PC-3 (cell line): ENCODE measurements around the gene KIF18A. TPM values are rescaled to one million over a fixed set of nuclear protein-coding genes. Genes with fewer than 3 reads are reported as not detected.

Experiments used
- ATAC-seq: fragments of 200-7000 bp; cut with Tn5 transposase; 2 replicates; pipeline ENCODE4 v1.9.1; 2020; ENCODE audit warnings: mild to moderate bottlenecking, moderate library complexity
- BruUV-seq: library from RNA; stranded (reverse); fragments of 400-500 nt; replicated peaks from 2 replicates; lab custom pipeline; 2021; lab: Mats Ljungman, UMichigan
- CTCF ChIA-PET: fragments of 300-600 bp; sonication (Branson Sonifier 250); formaldehyde crosslinking; loops from one replicate; lab custom pipeline; 2022; ENCODE audit warnings: antibody characterized with exemption; lab: Charles Lee
- POLR2A ChIA-PET: fragments of 300-600 bp; sonication (Branson Sonifier 250); formaldehyde crosslinking; loops from one replicate; lab custom pipeline; 2022; ENCODE audit warnings: antibody characterized with exemption; ENCODE audit not compliant: unreplicated experiment; lab: Charles Lee
- DNase-seq: peaks from one replicate; pipeline ENCODE4 v3.0.0-alpha.2; 2015
- H2AFZ ChIP-seq: fragments of 300-600 bp; sonication (generic); 2 replicates; pipeline ENCODE4 v1.6.0; 2016; ENCODE audit warnings: antibody characterized with exemption, low read length
- H3F3A ChIP-seq: fragments of 300-600 bp; sonication (generic); one replicate; pipeline ENCODE4 v1.6.0; 2017; ENCODE audit warnings: antibody characterized with exemption, low read length, control low read depth, mild to moderate bottlenecking; ENCODE audit not compliant: unreplicated experiment
- H3K27ac ChIP-seq: fragments of 300-600 bp; sonication (generic); 2 replicates; pipeline ENCODE4 v1.5.1; 2016; ENCODE audit warnings: mild to moderate bottlenecking, low read length
- H3K27me3 ChIP-seq: fragments of 300-600 bp; sonication (generic); 2 replicates; pipeline ENCODE4 v1.6.1; 2016; ENCODE audit warnings: low read length, mixed read lengths
- H3K36me3 ChIP-seq: fragments of 300-600 bp; sonication (generic); 2 replicates; pipeline ENCODE4 v1.6.1; 2016; ENCODE audit warnings: low read depth, mixed run types, low read length, mixed read lengths
- H3K4me1 ChIP-seq: fragments of 300-600 bp; sonication (generic); 2 replicates; pipeline ENCODE4 v1.5.1; 2016; ENCODE audit warnings: low read length; ENCODE audit not compliant: insufficient read depth
- H3K4me2 ChIP-seq: fragments of 300-600 bp; sonication (generic); 2 replicates; pipeline ENCODE4 v1.6.0; 2016; ENCODE audit warnings: low read length
- H3K4me3 ChIP-seq: fragments of 300-600 bp; sonication (generic); 2 replicates; pipeline ENCODE4 v1.5.1; 2016; ENCODE audit warnings: mild to moderate bottlenecking, low read length, mixed read lengths
- H3K79me2 ChIP-seq: fragments of 300-600 bp; sonication (generic); 2 replicates; pipeline ENCODE4 v1.6.1; 2017; ENCODE audit warnings: low read length, mixed read lengths
- H3K9ac ChIP-seq: fragments of 300-600 bp; sonication (generic); 2 replicates; pipeline ENCODE4 v1.6.0; 2016; ENCODE audit warnings: mild to moderate bottlenecking, low read length
- H3K9me2 ChIP-seq: fragments of 300-600 bp; sonication (generic); replicated peaks from 2 replicates; pipeline ENCODE4 v1.6.1; 2016; ENCODE audit warnings: mixed run types, low read length, mixed read lengths
- H3K9me3 ChIP-seq: fragments of 300-600 bp; sonication (generic); 2 replicates; pipeline ENCODE4 v1.6.1; 2016; ENCODE audit warnings: low read length, mixed read lengths
- H4K20me1 ChIP-seq: fragments of 300-600 bp; sonication (generic); 2 replicates; pipeline ENCODE4 v1.6.1; 2016; ENCODE audit warnings: low read length, mixed read lengths
- CTCF ChIP-seq: fragments of 300-600 bp; sonication (generic); conservative IDR thresholded peaks from 2 replicates; pipeline ENCODE4 v1.5.1; 2017; ENCODE audit warnings: antibody characterized with exemption, low read depth, mild to moderate bottlenecking, low read length
- EZH2 ChIP-seq: fragments of 300-600 bp; sonication (generic); IDR thresholded peaks from one replicate; pipeline ENCODE4 v1.6.1; 2017; ENCODE audit warnings: antibody characterized with exemption, mild to moderate bottlenecking, low read length; ENCODE audit not compliant: unreplicated experiment
- EZH2phosphoT487 ChIP-seq: fragments of 300-600 bp; sonication (generic); IDR thresholded peaks from 2 replicates; pipeline ENCODE4 v1.6.1; 2018; ENCODE audit warnings: mild to moderate bottlenecking, antibody characterized with exemption, low read length, borderline replicate concordance
- intact Hi-C: fragments of 100-400 bp; cut with micrococcal nuclease; formaldehyde crosslinking; loops from 2 replicates; pipeline ENCODE4 v1.9.0; 2023
- total RNA-seq: library from RNA; depleted of rRNA; stranded (reverse); fragments of >200 nt; gene quantifications from 2 replicates; pipeline ENCODE4 v1.2.3, GENCODE V29; 2014

Gene KIF18A
- total RNA-seq, 1 experiment from 2014 or later: 15.3 TPM

GRCh38 chr11:27995083-27995482, 112.9 kb downstream of the KIF18A start:
- H3K36me3 ChIP-seq: 0 out of 2 replicates have a peak, but pooled peaks cover 6% of the 10 kb centered on the region
- peaks cover 14% of the 10 kb centered on the region for H3K9me3 ChIP-seq
- H3K27me3 ChIP-seq: no peaks in the 10 kb centered on the region
- intact Hi-C loops: no loop called here
- ChIA-PET POLR2A (no interaction called here), CTCF (no interaction called here)
- H3K9me2 ChIP-seq: no peaks in the 10 kb centered on the region
- H3K4me3 ChIP-seq: no peak overlapping the region
- peak; percentile 28 for DNase-seq
- H4K20me1 ChIP-seq: no peaks in the 10 kb centered on the region
- H3K4me2 ChIP-seq: no peak overlapping the region
- H3K4me1 ChIP-seq: peaks cover 6% of the 10 kb centered on the region
- no TSS peak for BruUV-seq
- TF ChIP-seq EZH2phosphoT487 (no peak), EZH2 (no peak), CTCF (no peak)
- ATAC-seq: no peak
- H3K27ac ChIP-seq: no peak overlapping the region
- H2AFZ ChIP-seq: no peak overlapping the region
- H3K79me2 ChIP-seq: no peaks in the 10 kb centered on the region
- no peaks in the 10 kb centered on the region for H3F3A ChIP-seq
- H3K9ac ChIP-seq: no peak overlapping the region

DNA sequence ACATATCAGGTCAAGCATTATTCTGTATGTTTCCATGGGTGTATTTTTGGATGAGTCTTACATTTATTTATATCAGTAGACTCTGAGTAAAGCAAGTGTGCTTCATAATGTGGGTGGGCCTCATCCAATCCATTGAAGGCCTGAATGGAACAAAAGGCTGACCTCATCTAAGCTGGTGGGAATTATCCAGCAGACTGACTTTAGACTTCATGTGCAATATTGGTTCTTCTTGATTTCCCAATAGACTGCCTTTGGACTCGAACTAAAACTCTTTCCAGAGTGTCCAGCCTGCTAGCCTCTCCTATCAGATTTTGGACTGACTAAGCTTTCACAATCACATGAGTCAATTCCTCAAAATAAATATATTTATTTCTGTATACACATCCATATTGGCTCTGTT, 116.2 kb downstream of the KIF18A start:
- Histone ChIP-seq H3K4me3 (no peak overlapping the region), H3K4me2 (no peak overlapping the region), H3F3A (no peaks in the 10 kb centered on the region), H3K27me3 (no peaks in the 10 kb centered on the region), H4K20me1 (no peaks in the 10 kb centered on the region), H3K9ac (no peak overlapping the region), H3K36me3 (no peaks in the 10 kb centered on the region), H3K9me3 (no peaks in the 10 kb centered on the region), H3K27ac (no peak overlapping the region), H3K79me2 (no peaks in the 10 kb centered on the region), H3K9me2 (no peaks in the 10 kb centered on the region), H3K4me1 (peaks cover 6% of the 10 kb centered on the region), H2AFZ (no peak overlapping the region)
- no peak for TF ChIP-seq CTCF
- no peak for TF ChIP-seq EZH2phosphoT487
- TF ChIP-seq EZH2: no peak
- ChIA-PET POLR2A (interaction anchor here (0.5 kb wide), 1 partner anchor 351 kb away, joined by 13 read pairs; no protein-coding TSS in a partner anchor), CTCF (no interaction called here)
- intact Hi-C loops: no loop called here
- BruUV-seq: no TSS peak
- no peak for DNase-seq
- ATAC-seq: no peak

- Histone ChIP-seq H3K4me2 (0 out of 2 replicates have a peak overlapping the region, but pooled peaks have one; percentile 2), H3K27ac (no peak overlapping the region), H3K79me2 (no peaks in the 10 kb centered on the region), H3K9me2 (no peaks in the 10 kb centered on the region), H3K9ac (no peak overlapping the region), H3K27me3 (no peaks in the 10 kb centered on the region), H3K4me3 (no peak overlapping the region), H3K4me1 (peaks cover 7% of the 10 kb centered on the region), H3K9me3 (no peaks in the 10 kb centered on the region), H3F3A (no peaks in the 10 kb centered on the region), H2AFZ (no peak overlapping the region), H4K20me1 (no peaks in the 10 kb centered on the region), H3K36me3 (no peaks in the 10 kb centered on the region)
- TF ChIP-seq EZH2: no peak
- TF ChIP-seq CTCF: no peak
- no peak for TF ChIP-seq EZH2phosphoT487
- ChIA-PET POLR2A (no interaction called here), CTCF (no interaction called here)
- no TSS peak for BruUV-seq
- DNase-seq (no peak), ATAC-seq (no peak)
- intact Hi-C loops: no loop called here
Measured at GRCh38 chr11:27977527-27977926, 130.4 kb downstream of the KIF18A start.
